Stimulated activated CD8-positive, alpha-beta memory T cell treated with anti-CD3 and anti-CD28 coated beads, Interleukin-15, amount 100 ng/mL, for 1 hour (primary cell): ENCODE data around the gene CCDC150.
"Not testable (repeated sequence)": the region's sequence is repeated elsewhere in the genome, so short reads cannot be mapped to it uniquely, and the experiment has no call there.

Experiments
- DNase-seq: peaks from one replicate; pipeline ENCODE4 v3.0.0-alpha.2; 2020; ENCODE audit warnings: low read depth

Gene CCDC150

GRCh38 chr2:196635156-196635555 lies 4.4 kb upstream of the CCDC150 start:
- no peak for DNase-seq

GRCh38 chr2:196638765-196639164 lies 750 bp upstream of the CCDC150 start:
- no peak for DNase-seq

GRCh38 chr2:196640031-196640548 lies 575 bp downstream of the CCDC150 start:
- DNase-seq = no peak

GRCh38 chr2:196649202-196649601 lies 9.7 kb downstream of the CCDC150 start:
- DNase-seq = no peak

- no peak for DNase-seq
Measured at GRCh38 chr2:196651387-196652094, 12.0 kb downstream of the CCDC150 start.

GRCh38 chr2:196652869-196653268 lies 13.4 kb downstream of the CCDC150 start:
- DNase-seq = no peak

GRCh38 chr2:196653843-196654242 lies 14.3 kb downstream of the CCDC150 start:
- no peak for DNase-seq

GRCh38 chr2:196655761-196656160 lies 16.2 kb downstream of the CCDC150 start:
- no peak for DNase-seq

- DNase-seq = no peak
Measured at GRCh38 chr2:196657333-196657732, 17.8 kb downstream of the CCDC150 start.

GRCh38 chr2:196659844-196660243 lies 20.3 kb downstream of the CCDC150 start:
- no peak for DNase-seq

- DNase-seq = no peak
Measured at GRCh38 chr2:196660244-196660643, 20.7 kb downstream of the CCDC150 start.

- DNase-seq = no peak
Measured at GRCh38 chr2:196670342-196670741, 30.8 kb downstream of the CCDC150 start.

GRCh38 chr2:196675963-196676362 lies 36.4 kb downstream of the CCDC150 start:
- no peak for DNase-seq

GRCh38 chr2:196677404-196677803 lies 37.9 kb downstream of the CCDC150 start:
- no peak for DNase-seq

- DNase-seq = no peak
Measured at GRCh38 chr2:196679368-196679767, 39.9 kb downstream of the CCDC150 start.

GRCh38 chr2:196681510-196681909 lies 42.0 kb downstream of the CCDC150 start:
- DNase-seq = no peak

- DNase-seq = no peak
Measured at GRCh38 chr2:196685792-196686191, 46.3 kb downstream of the CCDC150 start.

- not testable (repeated sequence) for DNase-seq
Measured at GRCh38 chr2:196686737-196687136, 47.2 kb downstream of the CCDC150 start.

GRCh38 chr2:196696423-196697079 lies 57.0 kb downstream of the CCDC150 start:
- no peak for DNase-seq

- no peak for DNase-seq
Measured at GRCh38 chr2:196697825-196698224, 58.3 kb downstream of the CCDC150 start.

GRCh38 chr2:196702641-196703040 lies 63.1 kb downstream of the CCDC150 start:
- DNase-seq = no peak

GRCh38 chr2:196703695-196704094 lies 64.2 kb downstream of the CCDC150 start:
- no peak for DNase-seq

- not testable (repeated sequence) for DNase-seq
Measured at GRCh38 chr2:196710056-196710455, 70.5 kb downstream of the CCDC150 start.

- no peak for DNase-seq
Measured at GRCh38 chr2:196711625-196712024, 72.1 kb downstream of the CCDC150 start.
